GM11168 (cell line): Measurements from ENCODE around the gene DCAF5.
"Not testable (repeated sequence)": the region's sequence is repeated elsewhere in the genome, so short reads cannot be mapped to it uniquely, and the experiment has no call there.

ENCODE experiments used
- in situ Hi-C: fragments of 300-500 bp; cut with MboI; formaldehyde crosslinking; loops from one replicate; pipeline ENCODE4 v1.12.0; 2022; ENCODE audit warnings: low sequenced_read_pairs; ENCODE audit not compliant: unreplicated experiment

DCAF5 gene

GRCh38 chr14:69152902-69153151 lies at the start of gene DCAF5:
Gene DCAF5, minus strand, starts transcription at chr14:69153119. Its CDS starts 141 bp downstream, at chr14:69152978.
- in situ Hi-C loops = no loop called here

- in situ Hi-C loops = no loop called here
Observed at GRCh38 chr14:69199786-69200185, 46.9 kb upstream of the DCAF5 start.

GRCh38 chr14:69193721-69194120 lies 40.8 kb upstream of the DCAF5 start:
- in situ Hi-C loops = no loop called here

GRCh38 chr14:69191340-69192111 lies 38.6 kb upstream of the DCAF5 start, which contains the start of gene EXD2:
Gene EXD2, plus strand, starts transcription at chr14:69191498. Its CDS starts 17,973 bp downstream, at chr14:69209471.
- in situ Hi-C loops = no loop called here

GRCh38 chr14:69190191-69190590 lies 37.3 kb upstream of the DCAF5 start:
- in situ Hi-C loops = no loop called here

- in situ Hi-C loops = no loop called here
Observed at GRCh38 chr14:69183735-69184134, 30.8 kb upstream of the DCAF5 start.

GRCh38 chr14:69182580-69182979 lies 29.7 kb upstream of the DCAF5 start:
- in situ Hi-C loops = not testable (repeated sequence)

- in situ Hi-C loops = no loop called here
Observed at GRCh38 chr14:69181491-69181890, 28.6 kb upstream of the DCAF5 start.

- in situ Hi-C loops = no loop called here
Observed at GRCh38 chr14:69175130-69175529, 22.2 kb upstream of the DCAF5 start.

- in situ Hi-C loops = no loop called here
Observed at GRCh38 chr14:69171569-69171968, 18.6 kb upstream of the DCAF5 start.

- in situ Hi-C loops = no loop called here
Observed at GRCh38 chr14:69170839-69171238, 17.9 kb upstream of the DCAF5 start.

- in situ Hi-C loops = not testable (repeated sequence)
Observed at GRCh38 chr14:69165787-69166186, 12.9 kb upstream of the DCAF5 start.

- in situ Hi-C loops = no loop called here
Observed at GRCh38 chr14:69161590-69161989, 8.7 kb upstream of the DCAF5 start.

- in situ Hi-C loops = no loop called here
Observed at GRCh38 chr14:69156224-69156623, 3.3 kb upstream of the DCAF5 start.

GRCh38 chr14:69154779-69155178 lies 1.9 kb upstream of the DCAF5 start:
- in situ Hi-C loops = no loop called here

GRCh38 chr14:69153873-69154270 lies 953 bp upstream of the DCAF5 start:
- in situ Hi-C loops = no loop called here

GRCh38 chr14:69153152-69153872 lies 393 bp upstream of the DCAF5 start:
- in situ Hi-C loops = no loop called here

GRCh38 chr14:69152181-69152901 lies 578 bp downstream of the DCAF5 start:
- in situ Hi-C loops = no loop called here

GRCh38 chr14:69151458-69152180 lies 1.3 kb downstream of the DCAF5 start:
- in situ Hi-C loops = no loop called here

GRCh38 chr14:69149461-69150244 lies 3.3 kb downstream of the DCAF5 start:
- in situ Hi-C loops = no loop called here
